Activated naive CD4-positive, alpha-beta T cell treated with anti-CD3 and anti-CD28 coated beads for 36 hours (primary cell): ENCODE data around the gene TTLL11. TPM values are rescaled to one million over a fixed set of nuclear protein-coding genes. Genes with fewer than 3 reads are reported as not detected.

Experiments
- CTCF ChIA-PET: fragments of 350-600 bp; sonication (Branson Sonifier 250); formaldehyde crosslinking; loops from one replicate; lab custom pipeline; 2021; ENCODE audit warnings: antibody characterized with exemption; lab: Charles Lee
- DNase-seq: peaks from one replicate; pipeline ENCODE4 v3.0.0-alpha.2; 2020
- H3K27ac Mint-ChIP-seq: one replicate; pipeline ENCODE4 v1.8.0; 2021; ENCODE audit warnings: mild to moderate bottlenecking, mixed read lengths
- H3K27me3 Mint-ChIP-seq: one replicate; pipeline ENCODE4 v1.8.0; 2021; ENCODE audit warnings: low read depth, mixed read lengths
- H3K36me3 Mint-ChIP-seq: one replicate; pipeline ENCODE4 v1.8.0; 2021; ENCODE audit warnings: low read depth, mixed read lengths
- H3K4me1 Mint-ChIP-seq: one replicate; pipeline ENCODE4 v1.8.0; 2021; ENCODE audit warnings: low read depth, mixed read lengths
- H3K4me3 Mint-ChIP-seq: one replicate; pipeline ENCODE4 v1.8.0; 2021; ENCODE audit warnings: mild to moderate bottlenecking, moderate library complexity, mixed read lengths
- H3K9me3 Mint-ChIP-seq: one replicate; pipeline ENCODE4 v1.8.0; 2021; ENCODE audit warnings: mixed read lengths
- intact Hi-C: fragments of 100-400 bp; cut with micrococcal nuclease; formaldehyde crosslinking; loops from one replicate; pipeline ENCODE4 v1.15.1; 2023
- total RNA-seq, 2 experiments: library from RNA; stranded (reverse); gene quantifications; one replicate each; pipeline ENCODE4 v1.2.3, GENCODE V29; 2021

The TTLL11 gene
- total RNA-seq, 2 experiments from 2014 or later, result 0.84 to 0.86 TPM

- CTCF ChIA-PET, result no interaction called here
- Mint-ChIP-seq H3K4me3 (no peak overlapping the region), H3K4me1 (peaks cover 11% of the 10 kb centered on the region), H3K36me3 (no peaks in the 10 kb centered on the region), H3K9me3 (peaks cover 6% of the 10 kb centered on the region), H3K27me3 (peaks cover 6% of the 10 kb centered on the region), H3K27ac (no peak overlapping the region)
- DNase-seq, result no peak
- intact Hi-C loops, result no loop called here
Measured at GRCh38 chr9:121781701-121782464, 311.2 kb downstream of the TTLL11 start.

- H3K9me3 Mint-ChIP-seq, result peaks cover 6% of the 10 kb centered on the region
- CTCF ChIA-PET, result no interaction called here
- no peak for DNase-seq
- H3K27me3 Mint-ChIP-seq, result peaks cover 3% of the 10 kb centered on the region
- peaks cover 11% of the 10 kb centered on the region for H3K4me1 Mint-ChIP-seq
- no peak overlapping the region for H3K4me3 Mint-ChIP-seq
- H3K27ac Mint-ChIP-seq, result no peak overlapping the region
- no peaks in the 10 kb centered on the region for H3K36me3 Mint-ChIP-seq
- intact Hi-C loops, result no loop called here
Measured at GRCh38 chr9:121781145-121781548, 312.0 kb downstream of the TTLL11 start.

GRCh38 chr9:121780177-121781040, 312.7 kb downstream of the TTLL11 start:
- Mint-ChIP-seq H3K36me3 (no peaks in the 10 kb centered on the region), H3K4me3 (no peak overlapping the region), H3K27ac (no peak overlapping the region), H3K9me3 (peaks cover 6% of the 10 kb centered on the region), H3K4me1 (peaks cover 11% of the 10 kb centered on the region), H3K27me3 (peaks cover 3% of the 10 kb centered on the region)
- CTCF ChIA-PET, result no interaction called here
- intact Hi-C loops, result no loop called here
- no peak for DNase-seq

GRCh38 chr9:121779381-121780117, 313.6 kb downstream of the TTLL11 start:
- Mint-ChIP-seq H3K4me3 (no peak overlapping the region), H3K9me3 (peaks cover 6% of the 10 kb centered on the region), H3K36me3 (no peaks in the 10 kb centered on the region), H3K27ac (no peak overlapping the region), H3K4me1 (peaks cover 11% of the 10 kb centered on the region), H3K27me3 (peaks cover 3% of the 10 kb centered on the region)
- intact Hi-C loops, result no loop called here
- no peak for DNase-seq
- CTCF ChIA-PET, result no interaction called here

- DNase-seq, result no peak
- Mint-ChIP-seq H3K9me3 (peaks cover 6% of the 10 kb centered on the region), H3K4me3 (no peak overlapping the region), H3K27me3 (peaks cover 2% of the 10 kb centered on the region), H3K36me3 (no peaks in the 10 kb centered on the region), H3K4me1 (peaks cover 5% of the 10 kb centered on the region), H3K27ac (no peak overlapping the region)
- CTCF ChIA-PET, result no interaction called here
- intact Hi-C loops, result no loop called here
Measured at GRCh38 chr9:121778252-121779225, 314.6 kb downstream of the TTLL11 start.

GRCh38 chr9:121776739-121777637, 316.1 kb downstream of the TTLL11 start:
- H3K27me3 Mint-ChIP-seq, result no peaks in the 10 kb centered on the region
- CTCF ChIA-PET, result no interaction called here
- no peak overlapping the region for H3K4me3 Mint-ChIP-seq
- H3K4me1 Mint-ChIP-seq, result no peaks in the 10 kb centered on the region
- no peak for DNase-seq
- H3K36me3 Mint-ChIP-seq, result no peaks in the 10 kb centered on the region
- no peak overlapping the region for H3K27ac Mint-ChIP-seq
- intact Hi-C loops, result no loop called here
- H3K9me3 Mint-ChIP-seq, result peaks cover 6% of the 10 kb centered on the region

GRCh38 chr9:121776001-121776738, 316.9 kb downstream of the TTLL11 start:
- CTCF ChIA-PET, result no interaction called here
- intact Hi-C loops, result no loop called here
- Mint-ChIP-seq H3K27ac (no peak overlapping the region), H3K4me1 (no peaks in the 10 kb centered on the region), H3K27me3 (no peaks in the 10 kb centered on the region), H3K9me3 (peaks cover 6% of the 10 kb centered on the region), H3K36me3 (no peaks in the 10 kb centered on the region), H3K4me3 (no peak overlapping the region)
- no peak for DNase-seq

- Mint-ChIP-seq H3K27me3 (no peaks in the 10 kb centered on the region), H3K4me3 (no peak overlapping the region), H3K27ac (no peak overlapping the region), H3K9me3 (peaks cover 6% of the 10 kb centered on the region), H3K4me1 (no peaks in the 10 kb centered on the region), H3K36me3 (no peaks in the 10 kb centered on the region)
- CTCF ChIA-PET, result interaction anchor here (0.6 kb wide), 1 partner anchor 14 kb away, joined by 3 read pairs; no protein-coding TSS in a partner anchor
- no peak for DNase-seq
- intact Hi-C loops, result no loop called here
Measured at GRCh38 chr9:121774715-121775613, 318.1 kb downstream of the TTLL11 start.

GRCh38 chr9:121773954-121774714, 319.0 kb downstream of the TTLL11 start:
- Mint-ChIP-seq H3K36me3 (no peaks in the 10 kb centered on the region), H3K27ac (no peak overlapping the region), H3K4me1 (no peaks in the 10 kb centered on the region), H3K9me3 (peaks cover 5% of the 10 kb centered on the region), H3K4me3 (no peak overlapping the region), H3K27me3 (no peaks in the 10 kb centered on the region)
- CTCF ChIA-PET, result interaction anchor here (0.6 kb wide), 1 partner anchor 14 kb away, joined by 3 read pairs; no protein-coding TSS in a partner anchor
- intact Hi-C loops, result no loop called here
- DNase-seq, result no peak
